OCI-LY1 (cell line): Measurements from ENCODE around the gene PRODH.

Experiments
- EZH2 ChIP-seq: fragments of 200-600 bp; sonication (generic), shearing (Covaris generic); IDR thresholded peaks from 2 replicates; pipeline ENCODE4 v1.8.0; 2017; ENCODE audit warnings: borderline replicate concordance, mixed run types, mild to moderate bottlenecking, antibody characterized with exemption, low read length, moderate library complexity, mixed read lengths
- TF ChIP-seq, protein P1 (sequence below): fragments of 200-600 bp; sonication (generic), shearing (Covaris generic); IDR thresholded peaks from 2 replicates; pipeline ENCODE4 v1.5.1; 2017; ENCODE audit warnings: mild to moderate bottlenecking, antibody characterized with exemption, low read length, moderate library complexity, mixed read lengths

DNA sequence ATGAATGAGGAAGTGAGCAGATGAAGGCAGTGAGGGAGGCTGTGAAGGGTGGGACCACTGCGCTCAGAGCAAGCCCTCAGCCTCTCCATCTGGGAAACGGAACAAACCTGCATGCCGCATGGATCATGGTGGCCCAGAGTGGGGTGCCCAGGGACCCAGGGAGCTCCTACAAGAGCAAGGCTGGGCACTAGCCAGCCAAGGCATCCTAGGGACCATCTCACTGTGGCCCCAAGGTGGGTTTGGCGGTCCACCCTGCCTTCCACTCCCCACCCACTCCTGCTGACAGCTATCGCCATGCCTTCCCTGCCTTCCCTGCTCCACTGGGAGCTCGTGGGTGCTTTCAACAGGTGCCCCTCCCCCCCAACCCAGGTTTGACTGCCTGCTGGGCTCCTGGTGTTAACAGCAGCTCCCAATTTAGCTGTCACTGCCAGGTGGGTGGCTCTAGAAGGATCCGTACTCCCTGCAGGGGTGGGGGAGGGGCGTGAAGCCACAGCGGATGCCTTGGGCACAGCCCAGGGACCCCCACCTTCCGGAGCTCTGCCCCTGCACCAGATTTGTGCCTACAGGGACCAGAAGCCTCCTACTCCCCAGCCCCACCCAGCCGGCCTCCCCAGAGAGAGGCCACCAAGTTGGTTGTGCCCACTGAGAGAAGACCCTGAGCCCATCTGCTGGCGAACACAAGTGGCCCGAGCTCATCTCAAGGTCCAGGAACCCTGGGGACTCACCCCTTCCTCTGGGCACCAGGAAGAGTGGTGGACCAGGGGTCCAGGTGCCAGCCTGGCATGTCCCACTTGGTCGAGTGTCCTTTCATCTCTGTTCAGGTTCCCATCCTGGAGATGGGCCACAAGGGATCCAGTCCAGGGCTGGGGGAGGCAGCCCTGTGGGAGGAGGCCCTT is 29.7 kb upstream of the PRODH start:
- TF ChIP-seq, protein P1, sequence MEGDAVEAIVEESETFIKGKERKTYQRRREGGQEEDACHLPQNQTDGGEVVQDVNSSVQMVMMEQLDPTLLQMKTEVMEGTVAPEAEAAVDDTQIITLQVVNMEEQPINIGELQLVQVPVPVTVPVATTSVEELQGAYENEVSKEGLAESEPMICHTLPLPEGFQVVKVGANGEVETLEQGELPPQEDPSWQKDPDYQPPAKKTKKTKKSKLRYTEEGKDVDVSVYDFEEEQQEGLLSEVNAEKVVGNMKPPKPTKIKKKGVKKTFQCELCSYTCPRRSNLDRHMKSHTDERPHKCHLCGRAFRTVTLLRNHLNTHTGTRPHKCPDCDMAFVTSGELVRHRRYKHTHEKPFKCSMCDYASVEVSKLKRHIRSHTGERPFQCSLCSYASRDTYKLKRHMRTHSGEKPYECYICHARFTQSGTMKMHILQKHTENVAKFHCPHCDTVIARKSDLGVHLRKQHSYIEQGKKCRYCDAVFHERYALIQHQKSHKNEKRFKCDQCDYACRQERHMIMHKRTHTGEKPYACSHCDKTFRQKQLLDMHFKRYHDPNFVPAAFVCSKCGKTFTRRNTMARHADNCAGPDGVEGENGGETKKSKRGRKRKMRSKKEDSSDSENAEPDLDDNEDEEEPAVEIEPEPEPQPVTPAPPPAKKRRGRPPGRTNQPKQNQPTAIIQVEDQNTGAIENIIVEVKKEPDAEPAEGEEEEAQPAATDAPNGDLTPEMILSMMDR = no peak
- TF ChIP-seq EZH2 = no peak
